Spleen (tissue), 11 donors: ENCODE results near the gene FGF2. TPM values are rescaled to one million over a fixed set of nuclear protein-coding genes. Genes with fewer than 3 reads are reported as not detected.
"Not testable (repeated sequence)": the region's sequence is repeated elsewhere in the genome, so short reads cannot be mapped to it uniquely, and the experiment has no call there.

ENCODE experiments used
- DNase-seq: peaks from one replicate; pipeline ENCODE4 v3.0.0-alpha.2; 2020
- H3K27ac ChIP-seq, 8 donors: fragments of 200-600 bp; sonication (generic) in 7 of 8; 1 replicate in 4 of 8; 2 replicates in 4 of 8; pipeline versions ENCODE4 v1.5.0 to v1.8.0; 2016 to 2021; ENCODE audit warnings: inconsistent platforms in 4 of 8, mild to moderate bottlenecking in 4 of 8, moderate library complexity in 1 of 8
- H3K27me3 ChIP-seq, 7 donors: fragments of 200-600 bp; sonication (generic) in 6 of 7; replicated peaks in 1 of 7; 1 replicate in 4 of 7; 2 replicates in 3 of 7; pipeline versions ENCODE4 v1.5.0 to v1.8.0; 2016 to 2021; ENCODE audit warnings: inconsistent platforms in 3 of 7, mild to moderate bottlenecking in 1 of 7
- H3K36me3 ChIP-seq, 6 donors: fragments of 200-600 bp; sonication (generic) in 5 of 6; 1 replicate in 4 of 6; 2 replicates in 2 of 6; pipeline versions ENCODE4 v1.5.0 to v1.8.0; 2016 to 2021; ENCODE audit warnings: inconsistent platforms in 2 of 6
- H3K4me1 ChIP-seq, 6 donors: fragments of 200-600 bp; sonication (generic) in 5 of 6; 1 replicate in 3 of 6; 2 replicates in 3 of 6; pipeline versions ENCODE4 v1.5.0 to v1.8.0; 2016 to 2021; ENCODE audit warnings: inconsistent platforms in 3 of 6
- H3K4me3 ChIP-seq, 8 donors: fragments of 200-600 bp; sonication (generic) in 7 of 8; 1 replicate in 4 of 8; 2 replicates in 4 of 8; pipeline versions ENCODE4 v1.5.0 to v1.8.0; 2016 to 2021; ENCODE audit warnings: inconsistent platforms in 4 of 8, mild to moderate bottlenecking in 4 of 8, moderate library complexity in 2 of 8
- H3K9me3 ChIP-seq, 8 donors: fragments of 200-600 bp; sonication (generic) in 7 of 8; 1 replicate in 4 of 8; 2 replicates in 4 of 8; pipeline versions ENCODE4 v1.5.0 to v1.8.0; 2016 to 2021; ENCODE audit warnings: inconsistent platforms in 4 of 8
- POLR2A ChIP-seq, 3 donors: fragments of 450-650 bp; IDR thresholded peaks; one replicate each; pipeline ENCODE4 v1.5.1; 2017; ENCODE audit warnings: antibody characterized with exemption in 3 of 3, mild to moderate bottlenecking in 1 of 3
- POLR2AphosphoS5 ChIP-seq, 3 donors: sonication (generic); formaldehyde crosslinking; IDR thresholded peaks; one replicate each; pipeline ENCODE4 v1.5.1; 2017; ENCODE audit warnings: antibody characterized with exemption in 3 of 3
- WGBS, 5 donors: extraction: QIAGEN DNeasy Blood & Tissue Kit in 3 of 5; methylation state at CpG; one replicate each; pipeline versions ENCODE4 v1.1.5 to v1.1.7; 2013 to 2018; 5-methylcytosine and 5-hydroxymethylcytosine counted together
- intact Hi-C: fragments of 100-400 bp; cut with DNase I; formaldehyde crosslinking; loops from one replicate; pipeline ENCODE4 v1.15.0; 2023; ENCODE audit warnings: low total_unique reads
- polyA plus RNA-seq, 3 donors: library from polyadenylated mRNA; stranded (reverse); fragments of 200-250 nt; gene quantifications; one replicate each; pipeline ENCODE4 v1.2.1, GENCODE V29; 2013
- total RNA-seq, 7 donors: library from RNA; depleted of rRNA in 3 of 7; stranded (reverse); fragments of >200 nt in 3 of 7; fragmentation: NEBNext Ultra II Directional in 4 of 7; extraction: Animal tissue kit (Norgen Biotek cat#: 25700) in 4 of 7; gene quantifications; one replicate each; pipeline versions ENCODE4 v1.1.0 to v1.2.1, GENCODE V29; 2016 to 2021
- TF ChIP-seq, protein P1 (sequence below), 11 experiments: fragments of 200-600 bp in 7 of 11; fragments of 450-650 bp in 4 of 11; sonication (generic) in 4 of 11; IDR thresholded peaks in 8 of 11; conservative IDR thresholded peaks in 3 of 11; 1 replicate in 7 of 11; 2 replicates in 4 of 11; pipeline versions ENCODE4 v1.4.0 to v1.8.0; 2016 to 2021; ENCODE audit warnings: antibody characterized with exemption in 11 of 11, inconsistent platforms in 4 of 11, mild to moderate bottlenecking in 1 of 11
- donor health status: healthy with polysubstance abuse.
- donor health status: DM: no; HTN: no; CAD: no; lungs with moderate emphysema.
- donor health status: DM: no; HTN: no; CAD: no.
- donor health status: Bipolar disorder and iron deficiency.
- donor health status: healthy.
- donor health status: DM: no; HTN: no; CAD: no.
- donor health status: DM: yes; HTN: yes; CAD: no.

Gene FGF2
- total and polyA plus RNA-seq, 10 donors = 0.48 to 3.1 (median 1.5) TPM

DNA sequence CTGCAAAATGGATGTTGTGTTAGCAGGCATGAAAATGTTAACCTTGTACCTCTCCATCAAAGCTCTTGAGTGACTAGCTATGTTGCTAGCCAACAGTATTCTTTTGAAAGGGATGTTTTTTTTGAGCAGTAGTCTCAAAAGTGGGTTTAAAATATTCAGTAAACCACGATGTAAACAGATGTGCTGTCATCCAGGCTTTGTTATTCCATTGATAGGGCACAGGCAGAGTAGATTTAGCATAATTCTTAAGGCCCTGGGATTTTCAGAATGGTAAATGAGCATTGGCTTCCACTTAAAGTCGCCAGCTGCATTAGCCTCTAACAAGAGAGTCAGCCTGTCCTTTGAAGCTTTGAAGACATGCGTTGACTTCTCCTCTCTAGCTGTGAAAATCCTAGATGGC is 18.4 kb downstream of the FGF2 start:
- intact Hi-C loops = no loop called here
- Histone ChIP-seq H3K9me3 (no peaks in the 10 kb centered on the region), H3K4me1 (no peaks in the 10 kb centered on the region), H3K4me3 (no peak overlapping the region), H3K27me3 (peaks cover 0 to 18% (median 0%) of the 10 kb centered on the region in 7 donors), H3K36me3 (no peaks in the 10 kb centered on the region), H3K27ac (no peak overlapping the region)
- TF ChIP-seq, protein P1, sequence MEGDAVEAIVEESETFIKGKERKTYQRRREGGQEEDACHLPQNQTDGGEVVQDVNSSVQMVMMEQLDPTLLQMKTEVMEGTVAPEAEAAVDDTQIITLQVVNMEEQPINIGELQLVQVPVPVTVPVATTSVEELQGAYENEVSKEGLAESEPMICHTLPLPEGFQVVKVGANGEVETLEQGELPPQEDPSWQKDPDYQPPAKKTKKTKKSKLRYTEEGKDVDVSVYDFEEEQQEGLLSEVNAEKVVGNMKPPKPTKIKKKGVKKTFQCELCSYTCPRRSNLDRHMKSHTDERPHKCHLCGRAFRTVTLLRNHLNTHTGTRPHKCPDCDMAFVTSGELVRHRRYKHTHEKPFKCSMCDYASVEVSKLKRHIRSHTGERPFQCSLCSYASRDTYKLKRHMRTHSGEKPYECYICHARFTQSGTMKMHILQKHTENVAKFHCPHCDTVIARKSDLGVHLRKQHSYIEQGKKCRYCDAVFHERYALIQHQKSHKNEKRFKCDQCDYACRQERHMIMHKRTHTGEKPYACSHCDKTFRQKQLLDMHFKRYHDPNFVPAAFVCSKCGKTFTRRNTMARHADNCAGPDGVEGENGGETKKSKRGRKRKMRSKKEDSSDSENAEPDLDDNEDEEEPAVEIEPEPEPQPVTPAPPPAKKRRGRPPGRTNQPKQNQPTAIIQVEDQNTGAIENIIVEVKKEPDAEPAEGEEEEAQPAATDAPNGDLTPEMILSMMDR (IDR thresholded peaks at IDR 0.05 in 8 of 11, conservative IDR thresholded peaks at IDR 0.05 in 3 of 11) = no peak
- TF ChIP-seq POLR2AphosphoS5 (IDR thresholded peaks at IDR 0.05) (no peak), POLR2A (IDR thresholded peaks at IDR 0.05) (no peak)
- DNase-seq = no peak
- 72 to 92% (median 91%) methylated on average over 3 of the region's 3 CpGs for WGBS, 5 donors

DNA sequence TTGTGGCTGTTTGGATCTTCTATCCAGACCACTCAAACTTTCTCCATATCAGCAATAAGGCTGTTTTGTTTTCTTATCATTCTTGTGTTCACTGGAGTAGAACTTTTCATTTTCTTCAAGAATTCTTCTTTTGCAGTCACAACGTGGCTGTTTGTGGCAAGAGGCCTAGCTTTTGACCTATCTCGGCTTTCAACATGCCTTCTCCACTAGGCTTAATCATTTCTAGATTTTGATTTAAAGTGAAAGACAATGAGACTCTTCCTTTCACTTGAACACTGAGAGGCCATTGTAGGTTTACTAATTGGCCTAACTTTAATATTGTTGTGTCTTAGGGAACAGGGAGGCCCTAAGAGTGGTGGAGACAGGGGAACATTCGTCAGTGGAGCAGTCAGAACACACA is 19.1 kb downstream of the FGF2 start:
- Histone ChIP-seq H3K36me3 (no peaks in the 10 kb centered on the region), H3K9me3 (no peaks in the 10 kb centered on the region), H3K27me3 (peaks cover 0 to 14% (median 0%) of the 10 kb centered on the region in 7 donors), H3K4me1 (no peaks in the 10 kb centered on the region), H3K4me3 (no peak overlapping the region), H3K27ac (no peak overlapping the region)
- TF ChIP-seq POLR2A (IDR thresholded peaks at IDR 0.05) (no peak), POLR2AphosphoS5 (IDR thresholded peaks at IDR 0.05) (no peak)
- TF ChIP-seq, protein P1 (IDR thresholded peaks at IDR 0.05 in 8 of 11, conservative IDR thresholded peaks at IDR 0.05 in 3 of 11) = no peak
- 70 to 77% (median 74%) methylated on average over 3 of the region's 3 CpGs for WGBS, 5 donors
- intact Hi-C loops = no loop called here
- DNase-seq = no peak

DNA sequence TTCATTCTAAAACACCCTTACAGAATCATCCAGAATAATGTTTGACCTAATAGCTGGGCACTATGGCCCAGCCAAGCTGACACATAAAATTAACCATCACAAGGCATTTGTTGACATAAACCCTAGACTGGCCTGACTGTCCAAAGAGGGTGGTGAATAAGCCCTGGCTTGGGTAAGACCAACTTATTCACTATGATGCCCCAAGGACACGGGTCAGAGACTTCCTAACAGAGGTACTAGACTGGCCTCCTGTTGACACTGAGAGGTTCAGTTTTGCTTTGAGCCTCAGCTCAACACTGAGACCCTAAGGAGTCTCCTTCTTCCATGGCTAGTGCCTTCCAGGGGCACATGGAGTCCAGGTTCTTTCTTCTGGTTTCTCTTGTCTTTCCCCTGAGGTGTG is 21.3 kb downstream of the FGF2 start:
- intact Hi-C loops = no loop called here
- no peak overlapping the region for H3K4me3 ChIP-seq
- H3K4me1 ChIP-seq = no peaks in the 10 kb centered on the region
- WGBS, 5 donors = 57 to 100% (median 89%) methylated on average over 1 of the region's 1 CpG
- TF ChIP-seq POLR2A (IDR thresholded peaks at IDR 0.05) (no peak), POLR2AphosphoS5 (IDR thresholded peaks at IDR 0.05) (no peak)
- TF ChIP-seq, protein P1 (IDR thresholded peaks at IDR 0.05 in 8 of 11, conservative IDR thresholded peaks at IDR 0.05 in 3 of 11) = no peak
- no peaks in the 10 kb centered on the region for H3K36me3 ChIP-seq
- H3K27me3 ChIP-seq = peaks cover 0 to 17% (median 0%) of the 10 kb centered on the region in 7 donors
- no peaks in the 10 kb centered on the region for H3K9me3 ChIP-seq
- no peak for DNase-seq
- H3K27ac ChIP-seq = no peak overlapping the region

DNA sequence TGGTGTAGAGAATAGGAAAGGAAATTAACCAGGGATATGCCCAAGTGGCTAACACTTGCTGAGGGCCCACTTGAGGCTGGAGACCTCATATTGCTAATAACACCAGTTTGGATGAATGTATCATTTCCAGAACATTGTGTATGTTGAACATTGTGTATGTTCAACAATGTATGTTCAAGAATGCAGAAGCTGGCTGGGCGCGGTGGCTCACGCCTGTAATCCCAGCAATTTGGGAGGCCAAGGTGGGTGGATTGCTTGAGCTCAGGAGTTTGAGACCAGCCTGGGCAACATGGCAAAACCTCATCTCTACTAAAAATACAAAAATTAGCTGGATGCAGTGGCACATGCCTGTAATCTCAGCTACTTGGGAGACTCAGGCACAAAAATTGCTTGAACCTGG is 23.2 kb downstream of the FGF2 start:
- intact Hi-C loops = not testable (repeated sequence)

DNA sequence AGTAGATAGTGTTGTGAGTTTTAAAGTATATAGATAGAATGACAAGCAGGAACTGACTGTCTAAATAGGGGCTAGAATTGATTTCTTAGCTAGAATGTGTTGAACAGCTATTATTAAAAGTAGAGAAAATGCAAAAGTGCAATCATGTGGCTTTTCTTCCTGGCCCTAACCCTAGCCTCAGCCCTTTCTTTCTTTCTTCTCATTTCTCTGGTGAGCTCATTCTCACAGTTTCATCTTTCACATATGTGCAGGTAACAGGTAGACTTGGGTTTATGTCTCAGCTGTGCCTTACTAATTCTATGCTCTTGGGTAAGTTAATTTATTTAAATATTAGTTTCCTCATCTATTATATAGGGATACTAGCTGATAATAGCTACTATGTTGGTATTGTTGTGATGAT is 24.9 kb downstream of the FGF2 start:
- H3K36me3 ChIP-seq = no peaks in the 10 kb centered on the region
- no peak overlapping the region for H3K4me3 ChIP-seq
- no peak for DNase-seq
- no peaks in the 10 kb centered on the region for H3K9me3 ChIP-seq
- no peak overlapping the region for H3K27ac ChIP-seq
- H3K4me1 ChIP-seq = no peaks in the 10 kb centered on the region
- TF ChIP-seq, protein P1 (IDR thresholded peaks at IDR 0.05 in 8 of 11, conservative IDR thresholded peaks at IDR 0.05 in 3 of 11) = no peak
- no peak for TF ChIP-seq POLR2AphosphoS5 (IDR thresholded peaks at IDR 0.05)
- peaks cover 0 to 19% (median 0%) of the 10 kb centered on the region in 7 donors for H3K27me3 ChIP-seq
- intact Hi-C loops = no loop called here

More for the DNA sequence above, 23.2 kb downstream of the FGF2 start:
- H3K27ac ChIP-seq, H3K4me3 ChIP-seq, DNase-seq, H3K4me1 ChIP-seq, H3K36me3 ChIP-seq, H3K9me3 ChIP-seq: not testable (repeated sequence)
- H3K27me3 ChIP-seq = peaks cover 0 to 19% (median 0%) of the 10 kb centered on the region in 7 donors
- WGBS, 5 donors = 94 to 100% (median 97%) methylated on average over 3 of the region's 3 CpGs
